GM11168 (cell line): Measurements from ENCODE around the gene TFEB.
"Not testable (repeated sequence)": the region's sequence is repeated elsewhere in the genome, so short reads cannot be mapped to it uniquely, and the experiment has no call there.

Experiments used
- in situ Hi-C: fragments of 300-500 bp; cut with MboI; formaldehyde crosslinking; loops from one replicate; pipeline ENCODE4 v1.12.0; 2022; ENCODE audit warnings: low sequenced_read_pairs; ENCODE audit not compliant: unreplicated experiment

TFEB gene

GRCh38 chr6:41767112-41767833, 31.9 kb upstream of the TFEB start:
- in situ Hi-C loops: no loop called here

GRCh38 chr6:41766043-41766664, 30.7 kb upstream of the TFEB start:
- in situ Hi-C loops: not testable (repeated sequence)

DNA sequence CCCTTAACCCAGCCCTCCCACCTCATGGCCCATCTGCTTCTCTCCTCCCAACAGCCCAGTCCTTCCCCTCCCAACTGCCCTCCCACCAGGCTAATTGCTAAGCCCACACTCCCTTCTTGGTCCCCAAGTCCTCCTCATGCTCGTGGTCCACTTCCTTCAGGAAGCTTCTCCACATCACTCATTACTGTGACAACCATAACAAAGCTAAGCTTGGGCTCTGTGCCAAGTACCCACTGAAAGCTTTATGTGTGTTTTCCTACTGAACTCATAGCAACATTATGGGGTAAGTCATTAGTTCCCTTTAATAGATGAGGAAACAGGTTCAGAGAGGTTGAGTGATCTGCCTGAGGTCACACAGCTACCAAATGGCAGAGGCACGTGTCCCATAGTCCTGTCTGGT, 28.1 kb upstream of the TFEB start:
- in situ Hi-C loops: no loop called here

GRCh38 chr6:41759905-41760579, 24.6 kb upstream of the TFEB start:
- in situ Hi-C loops: no loop called here

- in situ Hi-C loops: no loop called here
Observed at GRCh38 chr6:41759106-41759904, 23.9 kb upstream of the TFEB start.

GRCh38 chr6:41758641-41759035, 23.2 kb upstream of the TFEB start:
- in situ Hi-C loops: no loop called here

DNA sequence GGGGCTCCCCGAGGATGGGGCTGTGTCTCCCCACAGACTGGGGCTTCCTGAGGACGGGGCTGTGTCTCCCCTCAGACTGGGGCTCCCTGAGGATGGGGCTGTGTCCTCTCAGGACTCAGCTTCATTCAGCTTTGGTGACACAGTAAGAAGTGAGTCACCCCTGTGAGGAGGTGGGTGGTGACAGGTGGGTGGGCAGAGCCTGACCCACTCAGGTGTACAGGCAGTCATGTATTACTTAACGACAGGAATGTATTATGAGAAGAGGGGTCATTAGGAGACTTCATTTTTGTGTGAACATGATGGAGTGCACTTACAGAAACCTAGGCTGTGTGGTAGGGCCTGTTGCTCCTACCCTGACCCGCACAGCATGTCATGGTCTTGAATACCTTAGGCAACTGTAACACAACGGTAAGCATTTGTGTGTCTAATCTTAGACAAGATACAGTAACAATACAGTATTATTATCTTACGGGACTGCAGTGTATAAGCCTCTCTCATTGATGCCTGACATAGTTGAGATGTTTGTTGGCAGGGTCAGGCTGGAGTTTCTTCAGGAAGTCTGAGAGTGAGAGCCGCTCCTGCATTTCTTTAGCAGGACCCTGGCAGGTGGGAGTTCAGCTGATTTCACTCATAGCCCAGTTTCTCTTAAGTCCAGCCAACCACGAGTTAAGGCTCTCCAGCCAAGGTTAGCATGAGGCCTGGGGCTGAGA, 22.7 kb upstream of the TFEB start:
- in situ Hi-C loops: no loop called here

DNA sequence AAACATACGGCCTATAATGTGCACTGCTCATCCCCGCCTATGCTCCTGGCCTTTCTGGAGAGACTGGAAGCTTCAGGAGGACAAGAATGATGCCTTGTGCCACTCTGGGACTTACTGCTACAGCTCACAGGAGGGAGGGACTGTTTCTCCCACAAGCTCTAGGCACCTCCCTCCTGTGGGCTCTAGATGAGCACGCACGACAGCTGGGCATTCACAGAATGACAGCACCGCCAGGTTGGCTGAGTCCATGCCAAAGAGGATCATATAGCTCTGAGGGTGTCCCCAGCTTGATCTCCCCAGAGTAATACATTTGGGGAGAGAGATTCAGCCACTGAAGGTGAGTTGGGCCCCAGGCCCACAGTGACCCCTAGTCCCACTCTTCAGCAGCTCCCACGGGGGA, 21.9 kb upstream of the TFEB start:
- in situ Hi-C loops: no loop called here

DNA sequence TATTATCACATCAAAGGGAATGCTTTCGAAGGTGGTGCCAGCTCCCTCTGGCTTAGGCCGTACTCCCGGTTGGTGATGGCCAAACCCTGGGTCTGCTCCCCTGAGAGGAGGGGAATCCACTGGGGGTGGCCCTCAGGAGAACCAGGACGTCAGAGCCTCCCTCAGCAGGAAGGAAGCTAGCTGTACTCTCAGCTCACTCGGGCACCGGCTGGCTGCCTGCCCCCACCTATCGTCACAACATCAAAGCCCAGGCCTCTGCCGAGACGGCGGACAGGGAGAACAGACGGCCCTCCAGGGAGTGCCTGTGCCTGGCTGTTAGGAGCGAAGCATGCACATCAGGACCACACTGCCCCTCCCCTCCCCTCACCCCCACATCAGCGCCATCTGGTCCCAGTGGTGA, 20.9 kb upstream of the TFEB start:
- in situ Hi-C loops: no loop called here

DNA sequence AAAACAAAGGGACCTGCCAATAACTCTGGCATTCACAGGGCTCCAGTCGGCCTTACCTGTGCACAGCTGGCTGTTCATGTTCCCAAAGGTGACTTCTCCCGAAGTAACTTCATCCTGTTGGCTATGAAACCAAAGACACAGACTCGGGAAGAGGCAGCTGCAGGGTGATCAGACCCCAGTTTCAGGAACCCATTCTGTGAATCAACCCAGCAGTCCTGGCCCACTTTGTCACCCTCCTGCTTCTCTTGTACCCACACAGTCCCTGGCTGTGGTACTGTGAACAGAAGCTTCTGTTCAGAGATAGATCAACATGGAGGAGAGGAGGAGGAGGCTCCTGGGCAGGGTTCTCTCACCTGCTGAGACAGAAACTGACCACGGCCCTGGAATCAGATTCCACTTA, 20.5 kb upstream of the TFEB start:
- in situ Hi-C loops: no loop called here

DNA sequence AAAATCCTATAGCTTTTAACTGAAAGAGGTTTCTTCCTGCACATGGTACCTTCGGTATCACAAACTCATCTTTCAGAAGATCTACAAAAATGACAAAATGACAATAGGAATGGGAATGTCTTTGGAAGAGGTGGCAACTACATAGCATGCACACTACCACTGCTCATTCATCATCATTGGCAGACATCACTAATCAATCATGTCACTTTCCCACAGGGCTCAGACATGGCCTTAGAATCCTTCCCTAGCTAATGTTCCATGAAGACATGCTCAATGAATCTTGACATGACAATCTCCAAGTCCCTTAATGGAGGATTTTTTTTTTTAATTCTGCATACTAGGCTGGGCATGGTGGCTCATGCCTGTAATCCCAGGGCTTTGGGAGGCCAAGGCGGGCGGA, 15.0 kb upstream of the TFEB start:
- in situ Hi-C loops: no loop called here

- in situ Hi-C loops: no loop called here
Observed at GRCh38 chr6:41748542-41748941, 13.1 kb upstream of the TFEB start.

DNA sequence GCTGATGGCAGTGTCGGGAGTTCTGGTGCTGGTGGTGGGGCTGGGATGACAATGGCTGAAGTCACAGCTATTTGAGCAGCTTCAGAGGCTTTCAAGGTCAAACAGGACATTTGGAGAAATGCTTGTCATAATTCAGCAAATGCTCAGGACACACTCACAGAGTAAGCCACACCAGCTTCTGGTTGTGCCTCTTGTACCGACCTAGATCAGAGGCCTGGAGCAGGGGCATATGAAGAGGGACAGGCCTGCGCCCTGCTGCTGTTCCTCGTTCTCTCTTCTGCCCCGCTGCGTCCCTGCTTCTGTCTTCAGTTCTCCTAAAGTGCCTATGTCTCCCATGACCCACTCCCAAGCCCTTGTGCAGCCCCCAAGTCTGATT, 12.7 kb upstream of the TFEB start:
- in situ Hi-C loops: no loop called here

GRCh38 chr6:41747256-41748101, 12.1 kb upstream of the TFEB start, which contains the start of gene PGC:
PGC (minus strand) TSS chr6:41747397; CDS start chr6:41747334, 63 bp downstream.
- in situ Hi-C loops: no loop called here

- in situ Hi-C loops: no loop called here
Observed at GRCh38 chr6:41746107-41746506, 10.7 kb upstream of the TFEB start.

DNA sequence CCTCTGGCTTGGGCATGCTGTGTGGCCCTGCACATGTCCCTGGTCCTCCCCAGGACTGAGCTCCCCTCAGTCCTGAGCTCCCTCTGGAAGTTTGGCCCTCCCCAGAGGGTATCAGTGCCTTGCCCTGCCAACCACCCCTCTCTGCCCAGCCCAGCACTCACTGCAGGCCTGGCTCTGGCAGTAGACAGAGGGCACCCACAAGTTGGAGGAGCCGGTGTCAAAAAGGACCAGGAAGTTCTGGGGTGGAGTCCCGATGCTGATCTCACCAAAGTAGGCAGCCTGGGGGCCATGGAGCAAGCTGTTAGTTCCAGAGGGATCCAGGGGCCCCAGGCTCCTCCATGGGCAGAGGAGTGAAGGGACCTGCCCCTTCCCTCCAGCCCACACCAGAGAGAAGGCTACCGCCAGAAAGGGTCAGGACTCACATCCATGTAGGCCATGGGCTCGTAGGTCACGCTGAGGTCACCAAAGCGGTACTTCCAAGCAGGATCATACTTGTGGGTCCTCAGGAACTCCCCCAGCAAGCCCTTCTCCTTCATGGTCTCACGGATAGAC, 8.9 kb upstream of the TFEB start:
- in situ Hi-C loops: no loop called here

DNA sequence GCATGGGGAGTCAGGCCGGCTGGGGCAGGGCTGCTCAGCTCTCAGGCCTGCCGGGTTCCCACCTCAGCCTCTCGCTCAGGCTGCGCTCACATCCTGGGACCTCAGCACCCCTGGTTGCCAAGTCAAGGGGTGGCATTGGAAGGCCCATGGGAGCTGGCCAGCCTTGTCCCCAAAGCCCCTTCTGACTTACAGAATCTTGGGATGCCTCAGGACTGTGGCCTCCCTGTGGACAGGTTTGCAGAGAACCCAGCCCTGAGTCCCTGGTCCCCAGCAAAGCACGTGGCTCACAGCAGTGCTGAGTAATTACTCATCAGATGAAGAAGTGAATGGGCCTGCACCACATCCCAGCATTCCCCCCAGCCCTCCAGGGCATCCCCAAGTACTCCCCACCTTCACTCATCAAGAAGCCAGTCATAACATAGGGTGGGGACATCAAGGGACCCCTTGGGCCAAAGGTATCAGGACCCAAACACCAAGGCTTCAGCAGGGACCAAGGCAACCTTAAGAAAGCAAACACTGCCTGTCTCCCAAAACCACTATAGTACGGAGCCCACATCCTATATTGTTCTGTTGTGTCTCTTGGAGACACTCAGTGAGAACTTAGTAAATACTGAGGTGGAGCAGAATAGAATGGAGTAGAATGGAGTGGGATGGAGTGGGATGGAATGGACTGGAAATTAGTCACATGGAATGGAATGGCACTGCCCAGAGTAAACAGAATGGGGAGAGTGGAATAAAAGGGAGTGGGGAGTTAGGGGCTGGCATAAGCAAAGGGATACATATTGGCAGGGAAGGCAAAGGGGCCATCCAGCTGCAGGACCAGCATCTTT, 8.2 kb upstream of the TFEB start:
- in situ Hi-C loops: no loop called here
